ENCODE measurements around the gene TRAF3.

DNA sequence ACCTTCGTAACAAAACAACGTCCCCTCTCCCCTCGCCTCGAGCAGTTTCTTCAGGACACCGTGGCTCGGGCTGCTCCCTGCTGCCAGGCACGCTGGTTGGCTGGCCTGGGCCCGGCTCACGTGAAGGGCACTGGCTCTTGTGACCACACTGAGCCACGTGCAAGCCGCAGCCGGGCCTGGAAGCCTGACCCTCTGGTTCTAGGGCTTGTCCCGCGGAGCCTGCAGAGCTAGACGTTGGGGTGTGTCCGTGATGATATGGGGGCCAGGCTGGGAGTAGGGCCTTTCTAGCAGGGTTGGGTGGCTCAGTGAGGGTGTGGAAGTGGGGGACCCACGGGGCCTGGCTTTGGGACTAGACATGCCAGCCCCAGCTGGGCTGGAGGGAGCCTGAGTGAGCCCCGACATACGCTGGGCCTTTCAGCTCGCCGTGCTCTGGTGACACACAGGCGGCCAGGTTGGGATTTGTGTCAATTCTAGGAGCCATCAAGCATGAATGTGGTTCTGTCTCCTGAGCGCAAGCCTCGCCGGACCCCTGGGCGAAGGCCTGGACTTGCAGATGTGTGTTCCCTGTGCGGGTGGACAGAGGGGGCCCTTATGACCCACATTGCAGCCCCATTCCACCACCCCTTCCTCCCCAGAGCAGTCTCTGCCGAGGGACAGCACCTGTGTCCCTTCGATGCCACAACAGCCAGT lies 131.7 kb downstream of the TRAF3 start:
- TF ChIP-seq, protein P1, sequence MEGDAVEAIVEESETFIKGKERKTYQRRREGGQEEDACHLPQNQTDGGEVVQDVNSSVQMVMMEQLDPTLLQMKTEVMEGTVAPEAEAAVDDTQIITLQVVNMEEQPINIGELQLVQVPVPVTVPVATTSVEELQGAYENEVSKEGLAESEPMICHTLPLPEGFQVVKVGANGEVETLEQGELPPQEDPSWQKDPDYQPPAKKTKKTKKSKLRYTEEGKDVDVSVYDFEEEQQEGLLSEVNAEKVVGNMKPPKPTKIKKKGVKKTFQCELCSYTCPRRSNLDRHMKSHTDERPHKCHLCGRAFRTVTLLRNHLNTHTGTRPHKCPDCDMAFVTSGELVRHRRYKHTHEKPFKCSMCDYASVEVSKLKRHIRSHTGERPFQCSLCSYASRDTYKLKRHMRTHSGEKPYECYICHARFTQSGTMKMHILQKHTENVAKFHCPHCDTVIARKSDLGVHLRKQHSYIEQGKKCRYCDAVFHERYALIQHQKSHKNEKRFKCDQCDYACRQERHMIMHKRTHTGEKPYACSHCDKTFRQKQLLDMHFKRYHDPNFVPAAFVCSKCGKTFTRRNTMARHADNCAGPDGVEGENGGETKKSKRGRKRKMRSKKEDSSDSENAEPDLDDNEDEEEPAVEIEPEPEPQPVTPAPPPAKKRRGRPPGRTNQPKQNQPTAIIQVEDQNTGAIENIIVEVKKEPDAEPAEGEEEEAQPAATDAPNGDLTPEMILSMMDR (IDR thresholded peaks at IDR 0.05): no peak
- TF ChIP-seq POLR2AphosphoS5 (IDR thresholded peaks at IDR 0.05; ENCODE audit: low read depth, low read length): no peak

Data from Panc1 (cell line).